Trophoblast cell (in vitro differentiated cells and primary cell): ENCODE measurements around the gene SLC38A11.

Source experiments
- DNase-seq, 2 donors: peaks; one replicate each; pipeline ENCODE4 v3.0.0-alpha.2; 2016
- H2AFZ ChIP-seq: 2 replicates; pipeline ENCODE4 v1.6.1; 2013; ENCODE audit warnings: low read length, moderate library complexity, mild to moderate bottlenecking; ENCODE audit not compliant: insufficient read depth, poor library complexity
- H2AK5ac ChIP-seq: 2 replicates; pipeline ENCODE4 v1.6.1; 2013; ENCODE audit warnings: mild to moderate bottlenecking, low read length
- H2BK120ac ChIP-seq: 2 replicates; pipeline ENCODE4 v1.6.1; 2013; ENCODE audit warnings: low read length, mild to moderate bottlenecking, moderate library complexity; ENCODE audit not compliant: insufficient read depth, poor library complexity
- H2BK12ac ChIP-seq: 2 replicates; pipeline ENCODE4 v1.6.1; 2013; ENCODE audit warnings: mild to moderate bottlenecking, low read length, moderate library complexity
- H2BK5ac ChIP-seq: 2 replicates; pipeline ENCODE4 v1.6.1; 2013; ENCODE audit warnings: low read length, low read depth, moderate library complexity, mild to moderate bottlenecking; ENCODE audit not compliant: poor library complexity
- H3K14ac ChIP-seq: 2 replicates; pipeline ENCODE4 v1.6.1; 2013; ENCODE audit warnings: mild to moderate bottlenecking, low read length
- H3K18ac ChIP-seq: 2 replicates; pipeline ENCODE4 v1.6.1; 2013; ENCODE audit warnings: mild to moderate bottlenecking, low read length
- H3K23ac ChIP-seq: 2 replicates; pipeline ENCODE4 v1.6.1; 2013; ENCODE audit warnings: low read length
- H3K27ac ChIP-seq: 2 replicates; pipeline ENCODE4 v1.5.1; 2013; ENCODE audit warnings: low read depth, mild to moderate bottlenecking, inconsistent platforms, low read length, moderate library complexity
- H3K27me3 ChIP-seq: 2 replicates; pipeline ENCODE4 v1.6.1; 2013; ENCODE audit warnings: inconsistent platforms, mild to moderate bottlenecking, low read length, moderate library complexity; ENCODE audit not compliant: insufficient read depth
- H3K36me3 ChIP-seq, 2 experiments: 1 replicate in 1 of 2; 2 replicates in 1 of 2; pipeline ENCODE4 v1.6.1; 2013; ENCODE audit warnings: low read length in 2 of 2, mild to moderate bottlenecking in 2 of 2, moderate library complexity in 1 of 2; ENCODE audit not compliant: insufficient read depth in 2 of 2, control insufficient read depth in 1 of 2
- H3K4ac ChIP-seq: 2 replicates; pipeline ENCODE4 v1.6.1; 2013; ENCODE audit warnings: low read depth, mild to moderate bottlenecking, low read length, moderate library complexity
- H3K4me1 ChIP-seq, 2 experiments: 1 replicate in 1 of 2; 2 replicates in 1 of 2; pipeline ENCODE4 v1.6.1; 2013; ENCODE audit warnings: low read length in 2 of 2, mild to moderate bottlenecking in 2 of 2, moderate library complexity in 1 of 2; ENCODE audit not compliant: insufficient read depth in 2 of 2, control insufficient read depth in 1 of 2
- H3K4me2 ChIP-seq: 2 replicates; pipeline ENCODE4 v1.6.1; 2013; ENCODE audit warnings: inconsistent platforms, mild to moderate bottlenecking, low read length, moderate library complexity
- H3K4me3 ChIP-seq: 2 replicates; pipeline ENCODE4 v1.5.1; 2013; ENCODE audit warnings: mild to moderate bottlenecking, low read depth, low read length, inconsistent platforms
- H3K79me1 ChIP-seq: one replicate; pipeline ENCODE4 v1.6.1; 2013; ENCODE audit warnings: low read length
- H3K79me2 ChIP-seq: 2 replicates; pipeline ENCODE4 v1.6.1; 2013; ENCODE audit warnings: low read length, mild to moderate bottlenecking; ENCODE audit not compliant: control insufficient read depth, insufficient read depth, poor library complexity
- H3K9ac ChIP-seq: 2 replicates; pipeline ENCODE4 v1.6.1; 2013; ENCODE audit warnings: mild to moderate bottlenecking, low read length
- H3K9me3 ChIP-seq: 2 replicates; pipeline ENCODE4 v1.6.1; 2013; ENCODE audit warnings: low read depth, mild to moderate bottlenecking, control low read depth, inconsistent platforms, low read length; ENCODE audit not compliant: insufficient read depth
- H4K12ac ChIP-seq: 2 replicates; pipeline ENCODE4 v1.6.1; 2013; ENCODE audit warnings: low read depth, mild to moderate bottlenecking, low read length, moderate library complexity
- H4K8ac ChIP-seq: 2 replicates; pipeline ENCODE4 v1.6.1; 2013; ENCODE audit warnings: low read depth, mild to moderate bottlenecking, low read length, moderate library complexity
- H4K91ac ChIP-seq: one replicate; pipeline ENCODE4 v1.6.1; 2013; ENCODE audit warnings: low read depth, mild to moderate bottlenecking, low read length, moderate library complexity
- WGBS: extraction: QIAGEN DNeasy Blood & Tissue Kit; methylation state at CpG from one replicate; pipeline ENCODE4 v1.1.7; 2013; ENCODE audit warnings: missing lambda C conversion rate; ENCODE audit not compliant: insufficient read length, insufficient coverage; ENCODE audit errors: extremely low coverage; 5-methylcytosine and 5-hydroxymethylcytosine counted together

The SLC38A11 gene

GRCh38 chr2:164935118-164936101, 19.9 kb downstream of the SLC38A11 start:
- Histone ChIP-seq H3K27me3 (no peaks in the 10 kb centered on the region), H3K9me3 (no peaks in the 10 kb centered on the region), H3K4me3 (no peak overlapping the region), H3K4me1 (no peaks in the 10 kb centered on the region), H3K9ac (no peak overlapping the region), H3K4me2 (no peak overlapping the region), H2BK12ac (no peak overlapping the region), H3K4ac (no peak overlapping the region), H3K27ac (no peak overlapping the region), H3K36me3 (no peaks in the 10 kb centered on the region), H3K79me1 (no peaks in the 10 kb centered on the region), H4K91ac (no peak overlapping the region), H3K23ac (no peak overlapping the region), H4K12ac (no peak overlapping the region), H4K8ac (no peak overlapping the region), H2AFZ (no peak overlapping the region), H3K79me2 (no peaks in the 10 kb centered on the region), H2BK5ac (no peak overlapping the region), H2AK5ac (no peak overlapping the region), H2BK120ac (no peak overlapping the region), H3K14ac (no peak overlapping the region), H3K18ac (no peak overlapping the region)
- no peak for DNase-seq
- WGBS, result no CpG with 5 or more reads among the region's 5 CpGs

- H2AK5ac ChIP-seq, result no peak overlapping the region
- no peak overlapping the region for H3K27ac ChIP-seq
- no peaks in the 10 kb centered on the region for H3K79me1 ChIP-seq
- H4K8ac ChIP-seq, result no peak overlapping the region
- no peak overlapping the region for H2BK12ac ChIP-seq
- H3K4me1 ChIP-seq, result no peaks in the 10 kb centered on the region
- H3K9me3 ChIP-seq, result no peaks in the 10 kb centered on the region
- no peak overlapping the region for H3K4ac ChIP-seq
- no CpG with 5 or more reads among the region's 5 CpGs for WGBS
- no peak overlapping the region for H3K9ac ChIP-seq
- H3K36me3 ChIP-seq, result no peaks in the 10 kb centered on the region
- H2BK120ac ChIP-seq, result no peak overlapping the region
- H3K79me2 ChIP-seq, result no peaks in the 10 kb centered on the region
- no peak overlapping the region for H4K12ac ChIP-seq
- H3K14ac ChIP-seq, result no peak overlapping the region
- no peak overlapping the region for H3K4me3 ChIP-seq
- H3K23ac ChIP-seq, result no peak overlapping the region
- no peak overlapping the region for H2AFZ ChIP-seq
- no peaks in the 10 kb centered on the region for H3K27me3 ChIP-seq
- DNase-seq, result no peak
- no peak overlapping the region for H2BK5ac ChIP-seq
- no peak overlapping the region for H3K4me2 ChIP-seq
- no peak overlapping the region for H3K18ac ChIP-seq
- no peak overlapping the region for H4K91ac ChIP-seq
These were observed 20.8 kb downstream of the SLC38A11 start for GRCh38 chr2:164934401-164935117.

- Histone ChIP-seq H2BK5ac (no peak overlapping the region), H3K79me1 (no peaks in the 10 kb centered on the region), H3K4ac (no peak overlapping the region), H3K18ac (no peak overlapping the region), H2BK120ac (no peak overlapping the region), H2AFZ (no peak overlapping the region), H3K27ac (no peak overlapping the region), H4K91ac (no peak overlapping the region), H3K4me2 (no peak overlapping the region), H3K23ac (no peak overlapping the region), H3K9me3 (no peaks in the 10 kb centered on the region), H2BK12ac (no peak overlapping the region), H3K79me2 (no peaks in the 10 kb centered on the region), H3K4me3 (no peak overlapping the region), H4K8ac (no peak overlapping the region), H4K12ac (no peak overlapping the region), H3K14ac (no peak overlapping the region), H3K9ac (no peak overlapping the region), H2AK5ac (no peak overlapping the region), H3K27me3 (no peaks in the 10 kb centered on the region), H3K4me1 (no peaks in the 10 kb centered on the region), H3K36me3 (no peaks in the 10 kb centered on the region)
- WGBS, result no CpG with 5 or more reads among the region's 3 CpGs
- DNase-seq, result no peak
These were observed 21.6 kb downstream of the SLC38A11 start for GRCh38 chr2:164933671-164934189.

GRCh38 chr2:164932377-164932776, 22.9 kb downstream of the SLC38A11 start:
- no CpG with 5 or more reads among the region's 2 CpGs for WGBS
- no peak overlapping the region for H3K4me2 ChIP-seq
- no peak overlapping the region for H2BK12ac ChIP-seq
- no peak overlapping the region for H3K14ac ChIP-seq
- no peaks in the 10 kb centered on the region for H3K36me3 ChIP-seq
- H3K9me3 ChIP-seq, result no peaks in the 10 kb centered on the region
- no peak overlapping the region for H2AFZ ChIP-seq
- H3K18ac ChIP-seq, result no peak overlapping the region
- no peak overlapping the region for H3K27ac ChIP-seq
- no peak overlapping the region for H4K12ac ChIP-seq
- no peak overlapping the region for H4K91ac ChIP-seq
- DNase-seq, result no peak
- H3K4me1 ChIP-seq, result no peaks in the 10 kb centered on the region
- no peak overlapping the region for H3K9ac ChIP-seq
- H2BK120ac ChIP-seq, result no peak overlapping the region
- H3K23ac ChIP-seq, result no peak overlapping the region
- no peak overlapping the region for H2BK5ac ChIP-seq
- no peaks in the 10 kb centered on the region for H3K27me3 ChIP-seq
- H4K8ac ChIP-seq, result no peak overlapping the region
- H2AK5ac ChIP-seq, result no peak overlapping the region
- H3K4me3 ChIP-seq, result no peak overlapping the region
- H3K79me2 ChIP-seq, result no peaks in the 10 kb centered on the region
- H3K79me1 ChIP-seq, result no peaks in the 10 kb centered on the region
- H3K4ac ChIP-seq, result no peak overlapping the region
